ENCODE results near the gene CCDC178. TPM values are rescaled to one million over a fixed set of nuclear protein-coding genes. Genes with fewer than 3 reads are reported as not detected.

CCDC178 gene
- total RNA-seq, 1 donor from 2014 or later = not detected

DNA sequence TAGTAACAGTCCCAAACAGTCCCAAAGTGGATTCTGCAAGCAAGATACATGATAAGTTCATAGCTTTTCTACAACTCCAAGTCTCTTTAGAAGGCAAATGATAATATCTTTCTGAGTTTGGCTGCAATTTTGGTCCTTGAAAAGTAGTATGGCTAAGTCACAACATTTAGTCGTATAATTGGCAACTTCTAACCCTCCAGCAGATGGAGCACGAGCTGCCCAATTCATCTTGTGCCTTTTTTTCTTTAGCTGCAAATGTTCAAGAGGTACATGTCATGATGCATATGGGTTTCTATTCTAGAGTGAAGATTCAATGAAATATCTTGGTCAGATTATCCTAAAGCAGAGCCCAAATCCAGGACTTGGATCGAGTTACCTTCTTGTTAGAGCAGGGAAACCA, 540.7 kb downstream of the CCDC178 start:
- DNase-seq (ENCODE audit: low spot score) = no peak
- H3K36me3 Mint-ChIP-seq (ENCODE audit: low read depth) = peaks cover 5% of the 10 kb centered on the region

GRCh38 chr18:32896776-32897547, 543.6 kb downstream of the CCDC178 start:
- Mint-ChIP-seq H3K36me3 (ENCODE audit: low read depth) (peaks cover 5% of the 10 kb centered on the region), H3K4me3 (ENCODE audit: unreplicated experiment) (no peak overlapping the region), H3K27me3 (ENCODE audit: low read depth) (peaks cover 1% of the 10 kb centered on the region), H3K9me3 (ENCODE audit: low read depth) (peaks cover 13% of the 10 kb centered on the region), H3K4me1 (ENCODE audit: low read depth) (no peaks in the 10 kb centered on the region), H3K27ac (ENCODE audit: unreplicated experiment) (no peak overlapping the region)
- TF ChIP-seq CTCF (IDR thresholded peaks at IDR 0.05) = no peak
- no peak for DNase-seq (ENCODE audit: low spot score)

More for the DNA sequence above, 540.7 kb downstream of the CCDC178 start:
- Mint-ChIP-seq H3K27me3 (ENCODE audit: low read depth) (peaks cover 1% of the 10 kb centered on the region), H3K4me1 (ENCODE audit: low read depth) (no peaks in the 10 kb centered on the region), H3K9me3 (ENCODE audit: low read depth) (peaks cover 13% of the 10 kb centered on the region), H3K4me3 (ENCODE audit: unreplicated experiment) (no peak overlapping the region), H3K27ac (ENCODE audit: unreplicated experiment) (no peak overlapping the region)
- peak; percentile 20 for TF ChIP-seq CTCF (IDR thresholded peaks at IDR 0.05)

DNA sequence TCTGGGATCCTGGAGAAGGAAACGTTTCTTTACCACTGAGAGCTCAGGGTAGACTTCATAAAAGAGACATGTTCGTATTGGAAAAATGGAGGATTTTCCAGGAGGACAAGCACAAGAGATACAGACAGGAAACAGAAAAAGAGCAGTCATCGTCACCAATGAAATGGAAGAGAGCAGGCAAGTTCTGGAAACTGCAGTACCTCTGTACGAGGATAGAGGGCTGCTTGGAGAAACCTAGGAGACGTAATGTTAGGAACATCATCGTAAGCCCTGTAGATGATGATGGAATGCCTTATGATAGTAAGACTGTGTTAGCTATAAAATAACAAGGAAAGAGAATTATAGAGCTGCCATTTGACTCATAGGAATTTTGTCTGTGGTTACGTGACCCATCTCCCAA, 546.6 kb downstream of the CCDC178 start:
- Mint-ChIP-seq H3K4me1 (ENCODE audit: low read depth) (no peaks in the 10 kb centered on the region), H3K36me3 (ENCODE audit: low read depth) (peaks cover 5% of the 10 kb centered on the region), H3K9me3 (ENCODE audit: low read depth) (peaks cover 13% of the 10 kb centered on the region), H3K27ac (ENCODE audit: unreplicated experiment) (no peak overlapping the region), H3K27me3 (ENCODE audit: low read depth) (peaks cover 1% of the 10 kb centered on the region), H3K4me3 (ENCODE audit: unreplicated experiment) (no peak overlapping the region)
- TF ChIP-seq CTCF (IDR thresholded peaks at IDR 0.05) = peak; percentile 33
- no peak for DNase-seq (ENCODE audit: low spot score)

- H3K4me3 Mint-ChIP-seq (ENCODE audit: unreplicated experiment) = no peak overlapping the region
- TF ChIP-seq CTCF (IDR thresholded peaks at IDR 0.05) = peak; percentile 34
- DNase-seq (ENCODE audit: low spot score) = no peak
- H3K4me1 Mint-ChIP-seq (ENCODE audit: low read depth) = no peaks in the 10 kb centered on the region
- H3K9me3 Mint-ChIP-seq (ENCODE audit: low read depth) = peaks cover 7% of the 10 kb centered on the region
- no peak overlapping the region for H3K27ac Mint-ChIP-seq (ENCODE audit: unreplicated experiment)
- H3K36me3 Mint-ChIP-seq (ENCODE audit: low read depth) = peaks cover under 1% of the 10 kb centered on the region
- H3K27me3 Mint-ChIP-seq (ENCODE audit: low read depth) = no peaks in the 10 kb centered on the region
Observed at GRCh38 chr18:32891797-32892196, 548.7 kb downstream of the CCDC178 start.

DNA sequence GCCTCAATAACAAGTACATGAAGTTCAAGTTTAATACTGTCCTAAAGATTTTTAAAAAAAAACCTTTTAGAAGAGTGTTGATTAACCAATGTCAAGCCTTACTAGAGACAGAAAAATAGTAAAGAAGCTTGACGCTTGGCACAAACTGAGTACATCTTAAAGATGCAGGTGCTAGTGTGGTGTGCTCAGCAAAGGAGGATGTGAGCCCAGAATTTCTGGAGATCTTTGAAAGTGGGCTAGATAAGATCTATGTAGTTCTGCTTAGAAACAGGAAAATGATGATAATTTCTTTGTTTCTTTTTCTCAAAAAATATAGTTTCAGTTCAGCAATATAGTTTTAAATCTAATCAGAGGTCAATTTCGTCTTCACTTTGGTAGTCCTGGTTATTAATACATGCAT, 549.4 kb downstream of the CCDC178 start:
- H3K27me3 Mint-ChIP-seq (ENCODE audit: low read depth) = no peaks in the 10 kb centered on the region
- DNase-seq (ENCODE audit: low spot score) = no peak

More for the DNA sequence above, 549.4 kb downstream of the CCDC178 start:
- no peak overlapping the region for H3K4me3 Mint-ChIP-seq (ENCODE audit: unreplicated experiment)
- no peak for TF ChIP-seq CTCF (IDR thresholded peaks at IDR 0.05)
- H3K27ac Mint-ChIP-seq (ENCODE audit: unreplicated experiment) = no peak overlapping the region
- no peaks in the 10 kb centered on the region for H3K36me3 Mint-ChIP-seq (ENCODE audit: low read depth)
- H3K9me3 Mint-ChIP-seq (ENCODE audit: low read depth) = peaks cover under 1% of the 10 kb centered on the region
- no peaks in the 10 kb centered on the region for H3K4me1 Mint-ChIP-seq (ENCODE audit: low read depth)
